Erythroblast (primary cell): Measurements from ENCODE around the gene GNG7.

Experiments
- GATA1 ChIP-seq: IDR thresholded peaks from 2 replicates; pipeline ENCODE4 v1.6.1; 2011; ENCODE audit warnings: low read depth, mild to moderate bottlenecking, control low read depth, low read length, moderate library complexity
- POLR2A ChIP-seq: IDR thresholded peaks from 2 replicates; pipeline ENCODE4 v1.6.1; 2011; ENCODE audit warnings: mild to moderate bottlenecking, low read length

GRCh38 chr19:2549701-2550191, 152.7 kb downstream of the GNG7 start:
- TF ChIP-seq POLR2A: no peak
- TF ChIP-seq GATA1: no peak
